Neural cell (in vitro differentiated cells): ENCODE measurements around the gene NUBPL. TPM values are rescaled to one million over a fixed set of nuclear protein-coding genes. Genes with fewer than 3 reads are reported as not detected.
"Not testable (repeated sequence)": the region's sequence is repeated elsewhere in the genome, so short reads cannot be mapped to it uniquely, and the experiment has no call there.

Experiments used
- H2AFZ ChIP-seq: fragments of 200-600, 300-800 bp; sonication (generic), shearing (Covaris generic); 2 replicates; pipeline ENCODE4 v1.6.0; 2014; ENCODE audit warnings: low read depth, mild to moderate bottlenecking, antibody characterized with exemption, low read length, moderate library complexity
- H3F3A ChIP-seq: fragments of 200-600 bp; shearing (Covaris generic); 2 replicates; pipeline ENCODE4 v1.6.1; 2016; ENCODE audit warnings: mild to moderate bottlenecking, moderate library complexity, mixed read lengths, antibody characterized with exemption, low read length; ENCODE audit not compliant: insufficient read depth, poor library complexity, severe bottlenecking
- H3K27ac ChIP-seq: fragments of 200-600, 300-800 bp; sonication (generic), shearing (Covaris generic); 2 replicates; pipeline ENCODE4 v1.5.1; 2014; ENCODE audit warnings: mild to moderate bottlenecking, low read length, moderate library complexity
- H3K27me3 ChIP-seq: fragments of 300-800, 200-600 bp; sonication (generic), shearing (Covaris generic); 2 replicates; pipeline ENCODE4 v1.6.0; 2014; ENCODE audit warnings: mild to moderate bottlenecking, low read depth, low read length, moderate library complexity; ENCODE audit not compliant: insufficient read depth
- H3K36me3 ChIP-seq: fragments of 300-800, 200-600 bp; sonication (generic), shearing (Covaris generic); 2 replicates; pipeline ENCODE4 v1.5.1; 2014; ENCODE audit warnings: mild to moderate bottlenecking, antibody characterized with exemption, low read length, moderate library complexity; ENCODE audit not compliant: insufficient read depth
- H3K4me2 ChIP-seq: fragments of 300-800, 200-600 bp; sonication (generic), shearing (Covaris generic); 2 replicates; pipeline ENCODE4 v1.6.0; 2014; ENCODE audit warnings: mild to moderate bottlenecking, low read length
- H3K4me3 ChIP-seq: fragments of 300-800, 200-600 bp; sonication (generic), shearing (Covaris generic); 2 replicates; pipeline ENCODE4 v1.5.1; 2014; ENCODE audit warnings: mild to moderate bottlenecking, low read length, moderate library complexity
- H3K79me2 ChIP-seq: fragments of 200-600 bp; shearing (Covaris generic); replicated peaks from 2 replicates; pipeline ENCODE4 v1.6.0; 2014; ENCODE audit warnings: mild to moderate bottlenecking, low read length, moderate library complexity; ENCODE audit not compliant: insufficient read depth
- H3K9ac ChIP-seq: fragments of 300-800, 200-600 bp; sonication (generic), shearing (Covaris generic); 2 replicates; pipeline ENCODE4 v1.6.1; 2016; ENCODE audit warnings: mild to moderate bottlenecking, low read length, mixed read lengths
- H3K9me2 ChIP-seq: fragments of 200-600 bp; shearing (Covaris generic); 2 replicates; pipeline ENCODE4 v1.6.1; 2016; ENCODE audit warnings: mild to moderate bottlenecking, low read length, mixed read lengths; ENCODE audit not compliant: insufficient read depth
- H3K9me3 ChIP-seq: fragments of 200-600, 300-800 bp; sonication (generic), shearing (Covaris generic); 2 replicates; pipeline ENCODE4 v1.6.1; 2016; ENCODE audit warnings: mild to moderate bottlenecking, mixed run types, low read length, moderate library complexity, mixed read lengths
- H4K20me1 ChIP-seq: fragments of 200-600 bp; shearing (Covaris generic); 2 replicates; pipeline ENCODE4 v1.6.1; 2016; ENCODE audit warnings: mild to moderate bottlenecking, mixed run types; ENCODE audit not compliant: insufficient read depth
- CTCF ChIP-seq: fragments of 450-650 bp; IDR thresholded peaks from 2 replicates; pipeline ENCODE4 v1.5.1; 2014; ENCODE audit warnings: antibody characterized with exemption, mild to moderate bottlenecking, moderate library complexity; ENCODE audit not compliant: poor library complexity, severe bottlenecking
- EP300 ChIP-seq: fragments of 450-650 bp; conservative IDR thresholded peaks from 2 replicates; pipeline ENCODE4 v1.6.1; 2014; ENCODE audit warnings: antibody characterized with exemption, mild to moderate bottlenecking, moderate library complexity; ENCODE audit not compliant: poor library complexity, severe bottlenecking
- EZH2 ChIP-seq: fragments of 200-600, 300-800 bp; shearing (Covaris generic), sonication (generic); IDR thresholded peaks from 2 replicates; pipeline ENCODE4 v1.6.1; 2014; ENCODE audit warnings: antibody characterized with exemption, low read length, borderline replicate concordance, mild to moderate bottlenecking; ENCODE audit not compliant: insufficient read depth, poor library complexity, severe bottlenecking
- MXI1 ChIP-seq: fragments of 450-650 bp; conservative IDR thresholded peaks from 2 replicates; pipeline ENCODE4 v1.6.1; 2014; ENCODE audit warnings: antibody characterized with exemption, mild to moderate bottlenecking; ENCODE audit not compliant: poor library complexity, severe bottlenecking
- POLR2AphosphoS5 ChIP-seq: IDR thresholded peaks from 2 replicates; pipeline ENCODE4 v1.6.1; 2012
- RAD21 ChIP-seq: fragments of 450-650 bp; conservative IDR thresholded peaks from 2 replicates; pipeline ENCODE4 v1.6.1; 2014; ENCODE audit warnings: antibody characterized with exemption, mild to moderate bottlenecking, moderate library complexity
- REST ChIP-seq: IDR thresholded peaks from 2 replicates; pipeline ENCODE4 v1.6.1; 2012; ENCODE audit warnings: borderline replicate concordance
- SMC3 ChIP-seq: fragments of 450-650 bp; conservative IDR thresholded peaks from 2 replicates; pipeline ENCODE4 v1.6.1; 2014; ENCODE audit warnings: antibody characterized with exemption, mild to moderate bottlenecking, moderate library complexity; ENCODE audit not compliant: poor library complexity
- TAF1 ChIP-seq: IDR thresholded peaks from 2 replicates; pipeline ENCODE4 v1.6.1; 2012; ENCODE audit warnings: low read depth
- polyA plus RNA-seq: library from polyadenylated mRNA; depleted of rRNA; stranded (reverse); fragments of >200 nt; gene quantifications from 2 replicates; pipeline ENCODE4 v1.2.3, GENCODE V29; 2014

The NUBPL gene
- polyA plus RNA-seq, 1 donor from 2014 or later = 3.1 TPM

- Histone ChIP-seq H3K79me2 (no peaks in the 10 kb centered on the region), H2AFZ (no peak overlapping the region), H3K9me2 (no peaks in the 10 kb centered on the region), H3K27me3 (no peaks in the 10 kb centered on the region), H3K4me3 (no peak overlapping the region), H3K9me3 (no peaks in the 10 kb centered on the region), H3K36me3 (no peaks in the 10 kb centered on the region), H3K9ac (no peak overlapping the region), H3F3A (no peaks in the 10 kb centered on the region), H3K4me2 (no peak overlapping the region), H3K27ac (no peak overlapping the region), H4K20me1 (no peaks in the 10 kb centered on the region)
- no peak for TF ChIP-seq CTCF
- no peak for TF ChIP-seq RAD21
- TF ChIP-seq REST = no peak
- TF ChIP-seq EP300 = no peak
- TF ChIP-seq SMC3 = no peak
- no peak for TF ChIP-seq POLR2AphosphoS5
- TF ChIP-seq MXI1 = no peak
- TF ChIP-seq EZH2 = no peak
- TF ChIP-seq TAF1 = no peak
These were observed 293.4 kb downstream of the NUBPL start for GRCh38 chr14:31854508-31855075.

- H3K9me2 ChIP-seq = no peaks in the 10 kb centered on the region
- no peaks in the 10 kb centered on the region for H4K20me1 ChIP-seq
- H3K36me3 ChIP-seq = no peaks in the 10 kb centered on the region
- H3K9ac ChIP-seq = no peak overlapping the region
- H3F3A ChIP-seq = no peaks in the 10 kb centered on the region
- TF ChIP-seq REST (no peak), EZH2 (no peak), MXI1 (no peak), CTCF (no peak), RAD21 (no peak), SMC3 (no peak), EP300 (no peak), TAF1 (no peak), POLR2AphosphoS5 (no peak)
- H3K79me2 ChIP-seq = no peaks in the 10 kb centered on the region
- H3K27me3 ChIP-seq = no peaks in the 10 kb centered on the region
- no peak overlapping the region for H3K27ac ChIP-seq
- H3K4me3 ChIP-seq = no peak overlapping the region
- no peaks in the 10 kb centered on the region for H3K9me3 ChIP-seq
- no peak overlapping the region for H3K4me2 ChIP-seq
- no peak overlapping the region for H2AFZ ChIP-seq
These were observed 294.1 kb downstream of the NUBPL start for GRCh38 chr14:31855262-31855661.

- not testable (repeated sequence) for H3K27me3 ChIP-seq, H3K9me3 ChIP-seq, H4K20me1 ChIP-seq, H3K36me3 ChIP-seq, H3K4me3 ChIP-seq, H3K9ac ChIP-seq, H3K79me2 ChIP-seq, H3K27ac ChIP-seq, H2AFZ ChIP-seq, H3F3A ChIP-seq, H3K9me2 ChIP-seq, H3K4me2 ChIP-seq
These were observed 294.8 kb downstream of the NUBPL start for GRCh38 chr14:31856003-31856402.
